ENCODE results near the gene FOXO6. TPM values are rescaled to one million over a fixed set of nuclear protein-coding genes. Genes with fewer than 3 reads are reported as not detected.

FOXO6 gene
- total RNA-seq, 1 donor from 2014 or later: 5.9 TPM

DNA sequence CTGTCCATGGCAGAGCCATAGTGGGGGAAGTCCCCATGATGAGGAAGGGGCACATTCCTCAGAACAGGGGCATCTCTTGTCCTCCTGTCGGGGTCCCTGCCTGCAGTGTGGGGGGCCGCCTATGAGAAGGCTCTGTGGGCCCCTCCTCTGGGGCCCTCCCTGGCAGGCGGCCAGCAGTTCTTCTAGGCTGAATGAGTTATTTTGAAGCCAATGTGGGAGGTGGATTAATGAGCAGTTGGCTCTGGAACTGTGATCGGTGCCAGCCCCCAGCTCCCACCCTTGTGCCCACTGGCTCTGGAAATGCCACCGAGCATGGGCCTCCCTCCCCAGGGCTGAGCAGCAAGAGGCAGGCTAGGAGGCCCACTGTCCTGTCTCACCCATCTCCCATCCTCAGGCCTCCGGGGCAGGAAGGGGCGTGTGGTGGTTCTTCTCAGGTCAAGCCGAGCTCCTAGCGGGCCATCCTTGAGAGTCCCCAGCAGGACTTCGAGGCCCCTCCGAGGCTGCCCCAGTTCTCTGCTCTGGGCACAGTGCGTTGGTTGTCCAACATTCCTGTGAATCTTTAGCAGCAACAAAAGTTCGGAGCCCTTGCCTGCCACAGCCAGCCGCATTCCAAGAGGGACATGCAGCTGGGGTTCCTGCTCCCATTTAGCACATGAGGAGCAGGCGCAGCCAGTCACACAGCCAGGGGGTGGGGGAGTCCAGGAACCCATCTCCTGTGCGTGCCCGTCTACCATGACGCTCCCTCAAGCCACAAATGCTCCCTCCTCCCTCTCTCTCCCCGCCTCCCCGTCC is 66.1 kb downstream of the FOXO6 start:
- no peak for DNase-seq

DNA sequence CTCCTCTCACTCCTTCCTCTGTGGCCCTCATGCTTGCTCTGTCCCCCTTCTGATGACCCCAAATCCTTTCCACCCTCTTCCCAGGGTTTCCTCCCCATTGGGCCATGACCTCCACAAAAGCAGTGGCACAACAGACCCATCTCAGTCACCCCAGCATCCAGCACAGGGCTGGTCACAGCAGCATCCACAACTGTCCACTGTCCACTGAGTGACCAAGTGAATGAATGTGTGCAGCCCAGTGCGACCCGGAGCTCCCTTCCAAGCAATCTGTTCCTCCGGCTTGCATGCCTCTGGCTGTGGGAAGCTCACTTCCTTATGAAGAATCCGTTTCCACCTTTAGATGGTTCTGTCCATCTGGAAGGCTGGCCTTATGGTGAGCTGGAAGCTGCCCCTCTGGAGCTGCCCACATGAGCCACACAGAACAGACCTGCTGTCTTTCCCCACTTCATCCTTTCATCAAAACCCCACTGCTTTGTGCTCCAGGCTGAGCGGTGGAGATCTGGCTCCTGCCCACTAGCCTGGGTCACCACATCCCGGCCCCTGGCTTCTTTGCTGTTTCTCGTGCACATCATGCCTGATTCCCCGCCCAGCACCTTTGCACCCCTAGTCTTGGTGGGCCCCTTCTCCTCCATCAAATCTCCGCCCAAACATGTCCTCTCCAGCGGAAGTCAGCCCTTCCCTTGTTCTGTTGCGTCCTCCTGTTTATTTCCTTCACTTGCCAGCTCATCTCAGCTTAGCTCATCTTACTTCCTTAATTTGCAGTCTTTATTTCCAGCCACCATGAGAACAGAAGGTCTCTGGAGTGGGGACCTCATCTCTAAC is 66.9 kb downstream of the FOXO6 start:
- no peak for DNase-seq

DNA sequence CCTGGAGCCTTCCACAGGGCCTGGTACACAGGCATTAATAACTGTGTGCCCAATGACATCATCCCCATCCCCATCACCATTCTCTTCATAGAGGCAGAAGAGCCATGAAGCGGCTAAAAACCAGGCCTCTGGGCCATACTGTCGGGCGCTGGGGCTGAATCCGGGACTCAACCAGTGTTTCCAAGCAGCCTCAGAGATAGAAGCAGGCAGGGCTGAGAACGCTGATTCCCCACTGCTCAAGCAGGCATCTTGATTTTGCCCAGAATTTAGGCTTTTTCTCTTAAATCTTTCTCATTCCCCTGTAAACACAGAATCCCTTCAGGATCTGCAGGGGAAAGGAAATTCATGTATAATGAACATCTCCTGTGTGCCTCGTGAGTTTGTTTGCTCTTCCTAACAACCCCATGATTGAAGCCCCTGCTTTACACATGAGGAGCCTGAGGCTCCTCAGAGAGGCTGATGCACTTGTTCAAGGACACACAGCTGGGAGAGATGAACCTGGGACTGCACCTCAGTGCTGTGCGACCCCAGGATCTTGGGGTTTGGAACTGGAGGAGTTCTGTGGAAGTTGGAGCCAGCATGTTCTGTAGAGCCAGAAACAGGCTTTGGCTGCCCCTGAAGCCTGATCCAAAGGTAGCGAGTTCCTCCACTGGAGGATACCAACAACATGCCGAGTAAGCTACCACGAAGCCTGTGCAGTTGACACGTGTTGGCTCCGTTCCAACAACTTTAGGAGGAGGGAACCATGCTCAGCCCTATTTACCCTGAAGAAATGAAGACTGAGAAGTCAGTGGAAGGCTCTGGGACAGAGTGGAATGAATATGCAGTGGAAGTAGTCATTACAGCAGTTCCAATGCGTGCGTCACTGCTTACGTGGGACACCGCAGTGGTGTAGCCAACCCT is 67.8 kb downstream of the FOXO6 start:
- no peak for DNase-seq

DNA sequence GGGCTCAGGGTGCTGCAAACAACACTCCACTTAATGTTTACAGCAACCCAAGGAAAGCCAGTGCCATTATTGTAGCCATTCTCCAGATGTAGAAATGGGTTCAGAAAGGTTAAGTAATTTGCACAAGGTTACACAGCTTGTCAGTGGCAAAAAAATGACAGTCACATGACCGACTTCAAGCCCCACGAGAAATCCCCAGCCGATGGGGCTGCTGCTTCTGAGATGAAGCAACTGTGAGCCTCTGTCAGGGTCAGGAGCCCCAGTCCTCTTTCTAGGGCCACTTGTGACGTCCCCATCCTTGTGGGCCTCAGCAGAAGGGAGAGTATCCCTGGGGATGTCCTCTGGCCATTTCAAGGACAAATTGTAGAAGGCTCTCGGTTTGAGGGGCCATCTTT is 68.4 kb downstream of the FOXO6 start:
- DNase-seq: no peak

DNA sequence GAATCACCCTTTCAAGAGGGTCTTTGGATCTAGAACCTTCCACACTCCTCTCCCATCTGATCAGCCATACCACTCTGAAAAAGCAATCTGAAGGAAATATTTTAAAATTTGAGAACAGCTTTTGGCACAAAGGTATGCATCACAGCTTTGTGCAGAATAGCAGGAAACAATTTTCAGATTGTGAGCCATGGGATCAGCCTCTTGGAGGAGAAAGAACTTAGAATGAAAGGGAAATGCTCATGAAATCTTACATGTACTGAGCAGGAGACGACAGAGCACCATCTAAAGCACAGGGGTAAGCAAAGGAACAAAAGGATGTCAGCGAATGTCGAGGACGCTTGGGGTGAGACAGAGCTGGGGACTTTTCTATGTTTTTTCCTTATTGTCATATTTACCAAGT is 68.8 kb downstream of the FOXO6 start:
- DNase-seq: no peak

DNA sequence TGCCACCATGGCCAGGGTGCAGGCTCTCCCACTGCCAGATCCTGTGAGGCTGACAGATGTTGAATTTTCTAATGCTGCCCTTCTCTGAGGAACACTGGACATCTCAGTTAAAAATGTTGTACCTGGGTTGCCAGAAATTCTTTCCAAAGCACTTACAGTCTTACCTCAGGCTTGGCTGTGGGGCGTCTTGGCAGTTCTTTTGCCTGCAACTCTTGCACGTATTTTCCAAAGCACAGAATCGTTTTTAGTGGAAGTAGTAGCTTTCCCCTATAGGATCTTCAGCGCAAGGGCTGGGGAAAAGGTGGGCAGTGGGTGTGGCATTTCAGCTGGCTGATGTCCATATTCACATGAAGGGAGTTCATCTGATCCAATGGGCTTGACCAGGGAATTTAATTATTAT is 69.3 kb downstream of the FOXO6 start:
- DNase-seq: no peak

DNA sequence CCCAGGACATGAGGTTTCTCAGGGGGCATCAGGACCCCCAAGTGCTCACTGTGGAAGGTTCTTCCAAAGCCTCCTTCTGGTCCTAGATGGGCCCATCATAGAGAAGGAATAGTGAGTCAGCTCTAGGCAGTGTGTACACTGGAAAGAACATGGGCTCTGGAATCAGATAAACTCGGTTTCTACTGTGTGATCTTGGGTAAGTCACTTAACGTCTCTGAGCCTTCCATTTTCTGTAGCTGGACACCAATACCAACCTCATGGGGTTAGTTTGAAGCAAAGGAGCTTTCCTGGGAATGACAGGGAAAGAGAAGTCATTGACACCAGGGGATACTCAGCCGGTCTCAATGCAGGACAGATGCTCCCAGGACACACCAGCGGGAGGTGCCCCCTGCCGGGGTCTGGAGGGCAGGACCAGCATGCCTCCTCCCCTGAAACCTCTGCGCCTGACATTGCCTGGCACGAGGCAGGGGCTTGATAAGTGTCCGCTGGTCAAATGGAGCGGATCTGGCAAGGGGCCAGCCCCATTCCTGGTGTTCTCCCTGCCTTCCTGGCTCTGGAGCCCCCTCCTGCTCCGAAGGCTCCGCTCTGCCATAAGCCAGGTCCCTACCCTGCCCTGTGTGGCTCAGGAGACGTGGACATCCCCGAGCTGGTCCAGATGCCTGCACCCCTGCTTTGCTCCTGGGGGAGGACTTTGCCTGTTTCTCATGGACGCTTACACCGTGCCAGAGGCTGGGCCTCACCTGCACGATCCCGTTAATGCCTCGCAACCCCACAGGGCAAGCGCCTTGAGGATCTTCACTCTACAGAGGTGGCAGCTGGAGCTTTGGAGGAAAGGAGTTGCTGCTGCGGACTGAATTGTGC is 70.5 kb downstream of the FOXO6 start:
- DNase-seq: no peak

Other genes with a start within 250 kb of the FOXO6 start
- gene SCMH1, start 119.1 kb upstream of the FOXO6 start, total RNA-seq: 45.5 TPM
- not detected for gene EDN2, start 123.2 kb downstream of the FOXO6 start, total RNA-seq